ENCODE measurements around the gene DCST1. TPM values are rescaled to one million over a fixed set of nuclear protein-coding genes. Genes with fewer than 3 reads are reported as not detected.

Gene DCST1
- total RNA-seq, 2 donors from 2014 or later, result not detected

- no peaks in the 10 kb centered on the region for H3K36me3 ChIP-seq (ENCODE audit: control insufficient read depth, insufficient read depth, low read length)
- H3K27me3 ChIP-seq (ENCODE audit: control insufficient read depth, insufficient read depth, low read length, poor library complexity, severe bottlenecking), result no peaks in the 10 kb centered on the region
- peak overlapping the region; percentile 11 for H3K9ac ChIP-seq (ENCODE audit: extremely low read depth, low read length, poor library complexity, severe bottlenecking)
- peaks cover 6% of the 10 kb centered on the region for H3K27me3 Mint-ChIP-seq (ENCODE audit: insufficient read depth)
- no peaks in the 10 kb centered on the region for H3K9me3 ChIP-seq (ENCODE audit: control insufficient read depth, low read length)
- DNase-seq, result no peak
- H3K27ac Mint-ChIP-seq, result peak overlapping the region; percentile 94
- peaks cover 14% of the 10 kb centered on the region for H3K4me1 Mint-ChIP-seq
- peak overlapping the region; percentile 93 for H3K4me3 Mint-ChIP-seq
- H3K4me3 ChIP-seq (ENCODE audit: low read length), result peak overlapping the region; percentile 86
- 0 to 3% methylated on average over 1 to 8 of the region's 13 CpGs for WGBS, 2 experiments (ENCODE audit: insufficient coverage in 1 of 2, insufficient read length in 1 of 2)
- H3K9me3 Mint-ChIP-seq, result no peaks in the 10 kb centered on the region
- peaks cover 9% of the 10 kb centered on the region for H3K4me1 ChIP-seq (ENCODE audit: control insufficient read depth, insufficient read depth, low read length)
- peak overlapping the region; percentile 83 for H3K27ac ChIP-seq (ENCODE audit: low read depth, low read length)
- TF ChIP-seq CTCF (conservative IDR thresholded peaks at IDR 0.05), result no peak
- H3K36me3 Mint-ChIP-seq (ENCODE audit: low read depth), result no peaks in the 10 kb centered on the region
Observed at GRCh38 chr1:155000411-155000725, 33.3 kb upstream of the DCST1 start.

GRCh38 chr1:155000726-155001424, 32.7 kb upstream of the DCST1 start:
- H3K36me3 ChIP-seq (ENCODE audit: control insufficient read depth, insufficient read depth, low read length), result no peaks in the 10 kb centered on the region
- 0 to 1% methylated on average over 7 to 43 of the region's 43 CpGs for WGBS, 2 experiments (ENCODE audit: insufficient coverage in 1 of 2, insufficient read length in 1 of 2)
- no peaks in the 10 kb centered on the region for H3K9me3 ChIP-seq (ENCODE audit: control insufficient read depth, low read length)
- H3K9ac ChIP-seq (ENCODE audit: extremely low read depth, low read length, poor library complexity, severe bottlenecking), result peak overlapping the region; percentile 57
- Mint-ChIP-seq H3K27ac (peak overlapping the region; percentile 72), H3K27me3 (ENCODE audit: insufficient read depth) (peaks cover 6% of the 10 kb centered on the region), H3K36me3 (ENCODE audit: low read depth) (no peaks in the 10 kb centered on the region), H3K4me1 (peaks cover 14% of the 10 kb centered on the region), H3K9me3 (no peaks in the 10 kb centered on the region), H3K4me3 (peak overlapping the region; percentile 93)
- peak overlapping the region; percentile 91 for H3K27ac ChIP-seq (ENCODE audit: low read depth, low read length)
- peak; percentile 98 for DNase-seq
- no peaks in the 10 kb centered on the region for H3K27me3 ChIP-seq (ENCODE audit: control insufficient read depth, insufficient read depth, low read length, poor library complexity, severe bottlenecking)
- H3K4me1 ChIP-seq (ENCODE audit: control insufficient read depth, insufficient read depth, low read length), result peaks cover 9% of the 10 kb centered on the region
- TF ChIP-seq CTCF (conservative IDR thresholded peaks at IDR 0.05), result no peak
- peak overlapping the region; percentile 86 for H3K4me3 ChIP-seq (ENCODE audit: low read length)

- Mint-ChIP-seq H3K27ac (peak overlapping the region; percentile 35), H3K4me1 (peaks cover 14% of the 10 kb centered on the region), H3K4me3 (peak overlapping the region; percentile 93), H3K27me3 (ENCODE audit: insufficient read depth) (peaks cover 6% of the 10 kb centered on the region), H3K36me3 (ENCODE audit: low read depth) (no peaks in the 10 kb centered on the region), H3K9me3 (no peaks in the 10 kb centered on the region)
- no peaks in the 10 kb centered on the region for H3K27me3 ChIP-seq (ENCODE audit: control insufficient read depth, insufficient read depth, low read length, poor library complexity, severe bottlenecking)
- H3K4me1 ChIP-seq (ENCODE audit: control insufficient read depth, insufficient read depth, low read length), result peaks cover 9% of the 10 kb centered on the region
- TF ChIP-seq CTCF (conservative IDR thresholded peaks at IDR 0.05), result no peak
- H3K27ac ChIP-seq (ENCODE audit: low read depth, low read length), result peak overlapping the region; percentile 91
- peak overlapping the region; percentile 57 for H3K9ac ChIP-seq (ENCODE audit: extremely low read depth, low read length, poor library complexity, severe bottlenecking)
- no peaks in the 10 kb centered on the region for H3K9me3 ChIP-seq (ENCODE audit: control insufficient read depth, low read length)
- DNase-seq, result no peak
- peak overlapping the region; percentile 86 for H3K4me3 ChIP-seq (ENCODE audit: low read length)
- 0 to 2% methylated on average over 6 to 11 of the region's 11 CpGs for WGBS, 2 experiments (ENCODE audit: insufficient coverage in 1 of 2, insufficient read length in 1 of 2)
- no peaks in the 10 kb centered on the region for H3K36me3 ChIP-seq (ENCODE audit: control insufficient read depth, insufficient read depth, low read length)
Observed at GRCh38 chr1:155001425-155001674, 32.3 kb upstream of the DCST1 start.

Data from endodermal cell (in vitro differentiated cells).